Keratinocyte (primary cell): ENCODE measurements around the gene ING4.

Experiments
- CTCF ChIP-seq, 3 experiments: IDR thresholded peaks in 1 of 3; conservative IDR thresholded peaks in 1 of 3; optimal IDR thresholded peaks in 1 of 3; 2 replicates in 2 of 3; 3 replicates in 1 of 3; pipeline versions ENCODE3 to v1.5.1; 2011; ENCODE audit warnings: low read length in 3 of 3, mild to moderate bottlenecking in 3 of 3, moderate library complexity in 2 of 3, control low read depth in 1 of 3, inconsistent platforms in 1 of 3; ENCODE audit not compliant: insufficient read depth in 2 of 3; ENCODE audit errors: extremely low read depth in 1 of 3
- EZH2 ChIP-seq: IDR thresholded peaks from one replicate; pipeline ENCODE4 v1.6.1; 2012; ENCODE audit warnings: inconsistent platforms, mild to moderate bottlenecking, low read length, moderate library complexity

GRCh38 chr12:6635375-6635855, 27.5 kb downstream of the ING4 start:
- no peak for TF ChIP-seq CTCF (optimal IDR thresholded peaks at IDR 0.05 in 1 of 3, IDR thresholded peaks at IDR 0.05 in 1 of 3, conservative IDR thresholded peaks at IDR 0.05 in 1 of 3; ENCODE audit: extremely low read depth in 1 of 3, insufficient read depth in 2 of 3, low read length in 3 of 3)
- TF ChIP-seq EZH2, result no peak
